Psoas muscle (tissue), 8 donors: Measurements from ENCODE around the gene PUS10. TPM values are rescaled to one million over a fixed set of nuclear protein-coding genes. Genes with fewer than 3 reads are reported as not detected.
"Not testable (repeated sequence)": the region's sequence is repeated elsewhere in the genome, so short reads cannot be mapped to it uniquely, and the experiment has no call there.

Experiments used
- ATAC-seq, 4 donors: fragments of 200-7000 bp; cut with Tn5 transposase; one replicate each; pipeline ENCODE4 v1.9.1; 2020; ENCODE audit warnings: moderate library complexity in 3 of 4, mild to moderate bottlenecking in 2 of 4
- DNase-seq, 2 donors: peaks; one replicate each; pipeline ENCODE4 v3.0.0-alpha.2; 2020
- H3K27ac ChIP-seq: fragments of 200-600 bp; one replicate; pipeline ENCODE4 v1.8.0; 2022
- H3K27me3 ChIP-seq, 3 donors: fragments of 200-600 bp in 1 of 3; one replicate each; pipeline versions ENCODE4 v1.6.1 to v1.8.0; 2013 to 2022; ENCODE audit warnings: low read length in 2 of 3, mild to moderate bottlenecking in 2 of 3, moderate library complexity in 1 of 3; ENCODE audit not compliant: insufficient read depth in 3 of 3
- H3K36me3 ChIP-seq, 2 donors: fragments of 200-600 bp in 1 of 2; one replicate each; pipeline versions ENCODE4 v1.6.1 to v1.8.0; 2013 to 2022; ENCODE audit warnings: low read depth in 1 of 2, mild to moderate bottlenecking in 1 of 2, moderate library complexity in 1 of 2; ENCODE audit not compliant: insufficient read depth in 1 of 2
- H3K4me1 ChIP-seq: fragments of 200-600 bp; one replicate; pipeline ENCODE4 v1.8.0; 2022
- H3K4me3 ChIP-seq: fragments of 200-600 bp; one replicate; pipeline ENCODE4 v1.8.0; 2022; ENCODE audit warnings: mild to moderate bottlenecking
- H3K9me3 ChIP-seq: fragments of 200-600 bp; one replicate; pipeline ENCODE4 v1.8.0; 2022
- WGBS, 3 donors: extraction: QIAGEN DNeasy Blood & Tissue Kit; methylation state at CpG; one replicate each; pipeline versions ENCODE4 v1.1.6 to v1.1.7; 2013; 5-methylcytosine and 5-hydroxymethylcytosine counted together
- intact Hi-C, 2 donors: fragments of 100-400 bp; cut with DNase I; formaldehyde crosslinking; loops; one replicate each; pipeline versions ENCODE4 v1.11.0 to v1.14.2; 2022
- polyA plus RNA-seq, 3 donors: library from polyadenylated mRNA; stranded (reverse); fragments of 200-250 nt; gene quantifications; one replicate each; pipeline ENCODE4 v1.2.3, GENCODE V29; 2013
- total RNA-seq, 4 donors: library from RNA; stranded (reverse); fragmentation: NEBNext Ultra II Directional in 2 of 4; extraction: Animal tissue kit (Norgen Biotek cat#: 25700) in 2 of 4; gene quantifications; one replicate each; pipeline versions ENCODE4 v1.2.1 to v1.2.4, GENCODE V29; 2021 to 2023
- TF ChIP-seq, protein P1 (sequence below): fragments of 200-600 bp; IDR thresholded peaks from one replicate; pipeline ENCODE4 v1.8.0; 2022; ENCODE audit warnings: antibody characterized with exemption
- donor health status: healthy with polysubstance abuse.
- donor health status: DM: no; HTN: no; CAD: no; lungs with moderate emphysema.
- donor health status: Bipolar disorder and iron deficiency.
- donor health status: healthy.
- donor health status: DM: yes; HTN: yes; CAD: no.
- donor health status: DM: no; HTN: no; CAD: no.
- donor health status: DM: no; HTN: no; CAD: no.
- donor health status: DM: yes; HTN: yes; CAD: no.

Gene PUS10
- total and polyA plus RNA-seq, 7 donors: 1.4 to 5.1 (median 2.9) TPM

DNA sequence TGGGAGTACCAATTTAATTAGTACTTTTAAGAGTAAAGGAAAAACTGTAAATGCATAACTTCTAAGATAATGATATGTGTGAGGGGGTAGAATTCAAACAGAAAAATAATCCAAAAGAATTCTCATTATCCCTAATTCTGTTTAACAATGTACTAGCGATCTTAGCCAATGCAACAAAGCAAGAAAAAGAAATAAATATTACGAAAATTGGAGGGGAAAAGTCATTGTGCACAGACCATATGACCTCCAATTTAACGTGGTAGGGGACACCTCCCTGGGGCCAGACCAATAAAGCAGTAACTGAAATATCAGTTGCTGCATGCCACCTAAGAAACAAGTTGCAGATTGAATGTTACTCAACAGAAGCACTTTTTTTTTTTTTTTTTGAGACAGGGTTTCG lies 26.4 kb downstream of the PUS10 start:
- DNase-seq (no peak), ATAC-seq (no peak)
- no peaks in the 10 kb centered on the region for H3K36me3 ChIP-seq
- peaks cover 9% of the 10 kb centered on the region for H3K9me3 ChIP-seq
- H3K4me1 ChIP-seq: no peaks in the 10 kb centered on the region
- TF ChIP-seq, protein P1, sequence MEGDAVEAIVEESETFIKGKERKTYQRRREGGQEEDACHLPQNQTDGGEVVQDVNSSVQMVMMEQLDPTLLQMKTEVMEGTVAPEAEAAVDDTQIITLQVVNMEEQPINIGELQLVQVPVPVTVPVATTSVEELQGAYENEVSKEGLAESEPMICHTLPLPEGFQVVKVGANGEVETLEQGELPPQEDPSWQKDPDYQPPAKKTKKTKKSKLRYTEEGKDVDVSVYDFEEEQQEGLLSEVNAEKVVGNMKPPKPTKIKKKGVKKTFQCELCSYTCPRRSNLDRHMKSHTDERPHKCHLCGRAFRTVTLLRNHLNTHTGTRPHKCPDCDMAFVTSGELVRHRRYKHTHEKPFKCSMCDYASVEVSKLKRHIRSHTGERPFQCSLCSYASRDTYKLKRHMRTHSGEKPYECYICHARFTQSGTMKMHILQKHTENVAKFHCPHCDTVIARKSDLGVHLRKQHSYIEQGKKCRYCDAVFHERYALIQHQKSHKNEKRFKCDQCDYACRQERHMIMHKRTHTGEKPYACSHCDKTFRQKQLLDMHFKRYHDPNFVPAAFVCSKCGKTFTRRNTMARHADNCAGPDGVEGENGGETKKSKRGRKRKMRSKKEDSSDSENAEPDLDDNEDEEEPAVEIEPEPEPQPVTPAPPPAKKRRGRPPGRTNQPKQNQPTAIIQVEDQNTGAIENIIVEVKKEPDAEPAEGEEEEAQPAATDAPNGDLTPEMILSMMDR: no peak
- WGBS, 3 donors: 91 to 97% (median 96%) methylated on average over 4 of the region's 4 CpGs
- no peaks in the 10 kb centered on the region for H3K27me3 ChIP-seq
- H3K4me3 ChIP-seq: no peak overlapping the region
- H3K27ac ChIP-seq: no peak overlapping the region
- intact Hi-C loops: no loop called here

DNA sequence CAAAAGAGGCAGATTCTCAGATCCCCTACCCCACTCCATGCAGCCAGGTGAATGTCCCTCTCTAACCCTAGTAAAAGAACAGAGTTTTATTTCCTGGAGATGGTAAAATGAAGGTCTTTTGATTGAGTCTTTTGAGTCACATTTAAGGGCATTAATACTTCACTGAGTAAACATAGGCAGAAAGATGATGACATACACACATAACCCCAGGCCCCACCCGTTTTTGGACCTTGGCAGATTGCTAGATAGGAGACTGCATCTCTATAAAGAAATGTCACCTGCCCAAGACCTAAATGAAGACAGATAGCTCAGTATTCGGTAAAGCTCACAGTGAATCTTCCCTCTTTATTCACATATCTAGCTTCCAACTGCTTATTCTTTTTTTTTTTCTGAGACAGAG lies 28.8 kb downstream of the PUS10 start:
- Histone ChIP-seq H3K4me3 (no peak overlapping the region), H3K4me1 (no peaks in the 10 kb centered on the region), H3K27ac (no peak overlapping the region), H3K27me3 (no peaks in the 10 kb centered on the region), H3K9me3 (peaks cover 9% of the 10 kb centered on the region), H3K36me3 (no peaks in the 10 kb centered on the region)
- no peak for DNase-seq
- 79 to 87% (median 83%) methylated on average over 2 of the region's 2 CpGs for WGBS, 3 donors
- TF ChIP-seq, protein P1: no peak
- intact Hi-C loops: no loop called here
- no peak for ATAC-seq

DNA sequence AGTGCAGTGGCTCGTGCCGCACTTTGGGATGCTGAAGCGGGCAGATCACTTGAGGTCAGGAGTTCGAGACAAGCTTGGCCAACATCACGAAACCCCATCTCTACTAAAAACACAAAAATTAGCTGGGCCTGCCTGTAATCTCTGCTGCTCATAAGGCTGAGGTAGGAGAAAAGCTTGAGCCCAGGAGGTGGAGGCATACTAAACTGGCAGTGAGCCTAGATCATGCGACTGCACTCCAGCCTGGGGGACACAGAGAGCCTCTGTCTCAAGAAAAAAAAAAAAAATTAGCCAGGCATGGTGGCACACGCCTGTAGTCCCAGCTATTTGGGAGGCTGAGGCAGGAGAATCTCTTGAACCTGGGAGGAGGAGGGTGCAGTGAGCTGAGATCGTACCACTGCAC lies 30.4 kb downstream of the PUS10 start:
- ATAC-seq: not testable (repeated sequence)
- 90 to 96% (median 91%) methylated on average over 8 of the region's 8 CpGs for WGBS, 3 donors

DNA sequence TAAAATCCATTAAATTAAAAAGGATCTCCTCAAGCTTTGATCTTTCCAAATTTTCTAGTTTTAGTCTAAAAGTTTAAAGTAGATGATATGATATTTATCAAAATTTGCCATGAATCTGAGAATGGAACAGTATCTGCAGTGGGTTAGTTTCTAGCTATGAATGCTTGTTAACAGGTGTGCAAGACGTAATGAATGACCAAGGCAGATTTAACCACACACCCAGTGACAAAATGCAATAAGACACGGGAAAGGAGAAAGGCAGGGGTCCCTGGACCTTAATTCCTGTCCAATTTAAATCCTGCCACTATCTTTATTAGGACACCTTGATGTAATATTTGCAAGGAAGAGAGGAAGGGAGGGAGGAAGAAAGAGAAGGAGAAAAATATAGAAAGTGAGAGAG lies 31.0 kb downstream of the PUS10 start:
- Histone ChIP-seq H3K36me3 (no peaks in the 10 kb centered on the region), H3K9me3 (peaks cover 8% of the 10 kb centered on the region), H3K27ac (no peak overlapping the region), H3K4me1 (no peaks in the 10 kb centered on the region), H3K27me3 (no peaks in the 10 kb centered on the region), H3K4me3 (no peak overlapping the region)
- TF ChIP-seq, protein P1: no peak
- intact Hi-C loops: no loop called here
- 62 to 70% (median 66%) methylated on average over 2 of the region's 2 CpGs for WGBS, 3 donors
- no peak for ATAC-seq
- no peak for DNase-seq

More for the DNA sequence above, 30.4 kb downstream of the PUS10 start:
- DNase-seq, H3K27me3 ChIP-seq, intact Hi-C loops, H3K27ac ChIP-seq, H3K4me1 ChIP-seq, H3K36me3 ChIP-seq, H3K9me3 ChIP-seq, H3K4me3 ChIP-seq: not testable (repeated sequence)

DNA sequence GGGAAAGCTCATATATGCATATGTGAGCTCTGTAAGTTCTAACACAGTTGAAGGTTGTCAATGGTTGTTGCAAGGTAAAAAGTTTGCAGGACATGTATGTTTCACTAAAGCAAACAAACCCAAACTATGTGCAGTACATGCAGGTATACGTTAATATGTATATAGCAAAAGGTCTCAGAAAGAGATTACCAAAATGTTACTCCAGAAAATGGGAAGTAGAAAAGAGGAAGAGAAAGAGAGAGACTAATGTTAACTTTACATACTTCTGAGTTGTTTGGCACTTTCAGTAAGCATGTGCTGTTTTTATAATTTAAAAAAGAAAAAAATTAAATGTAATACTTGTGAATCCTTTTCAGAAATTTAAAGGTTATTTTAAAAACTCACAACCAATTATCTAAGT lies 33.3 kb downstream of the PUS10 start:
- Histone ChIP-seq H3K27ac (no peak overlapping the region), H3K4me1 (no peaks in the 10 kb centered on the region), H3K27me3 (no peaks in the 10 kb centered on the region), H3K9me3 (no peaks in the 10 kb centered on the region), H3K36me3 (no peaks in the 10 kb centered on the region), H3K4me3 (no peak overlapping the region)
- TF ChIP-seq, protein P1: no peak
- WGBS, 3 donors: 87 to 95% (median 89%) methylated on average over 1 of the region's 1 CpG
- ATAC-seq: no peak
- DNase-seq: no peak
- intact Hi-C loops: no loop called here

DNA sequence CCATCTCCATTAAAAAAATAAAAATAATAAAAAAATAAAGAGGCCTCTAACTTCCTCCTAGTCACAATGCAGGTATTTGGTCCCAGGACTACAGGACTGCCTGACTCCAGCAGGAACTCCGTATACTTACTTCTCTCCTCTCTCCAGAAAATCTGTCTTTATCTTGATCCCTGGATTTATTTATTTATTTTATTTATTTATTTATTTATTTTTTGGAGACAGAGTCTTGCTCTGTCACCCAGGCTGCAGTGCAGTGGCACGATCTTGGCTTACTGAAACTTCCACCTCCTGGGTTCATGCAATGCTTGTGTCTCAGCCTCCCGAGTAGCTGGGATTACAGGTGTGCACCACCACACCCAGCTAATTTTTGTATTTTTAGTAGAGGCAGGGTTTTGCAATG lies 36.0 kb downstream of the PUS10 start:
- 97 to 100% (median 99%) methylated on average over 3 of the region's 3 CpGs for WGBS, 3 donors
- ATAC-seq, DNase-seq, H3K36me3 ChIP-seq, intact Hi-C loops, H3K9me3 ChIP-seq, H3K27me3 ChIP-seq, H3K4me1 ChIP-seq, H3K27ac ChIP-seq, H3K4me3 ChIP-seq: not testable (repeated sequence)
